NB4 (cell line): ENCODE measurements around the gene PSMB1.
A peak's percentile ranks its signal among the peaks of the same experiment; 100 is the strongest.

Experiments used
- POLR2A ChIP-seq: IDR thresholded peaks from 2 replicates; pipeline ENCODE4 v1.6.1; 2011; ENCODE audit warnings: mild to moderate bottlenecking; ENCODE audit not compliant: insufficient read length; ENCODE audit errors: extremely low read depth
- TF ChIP-seq, protein P1 (sequence below): IDR thresholded peaks from 2 replicates; pipeline ENCODE4 v1.6.1; 2011; ENCODE audit warnings: low read depth, low read length
- TF ChIP-seq, protein P2 (sequence below): IDR thresholded peaks from one replicate; pipeline ENCODE4 v1.5.1; 2012; ENCODE audit warnings: low read depth, low read length

DNA sequence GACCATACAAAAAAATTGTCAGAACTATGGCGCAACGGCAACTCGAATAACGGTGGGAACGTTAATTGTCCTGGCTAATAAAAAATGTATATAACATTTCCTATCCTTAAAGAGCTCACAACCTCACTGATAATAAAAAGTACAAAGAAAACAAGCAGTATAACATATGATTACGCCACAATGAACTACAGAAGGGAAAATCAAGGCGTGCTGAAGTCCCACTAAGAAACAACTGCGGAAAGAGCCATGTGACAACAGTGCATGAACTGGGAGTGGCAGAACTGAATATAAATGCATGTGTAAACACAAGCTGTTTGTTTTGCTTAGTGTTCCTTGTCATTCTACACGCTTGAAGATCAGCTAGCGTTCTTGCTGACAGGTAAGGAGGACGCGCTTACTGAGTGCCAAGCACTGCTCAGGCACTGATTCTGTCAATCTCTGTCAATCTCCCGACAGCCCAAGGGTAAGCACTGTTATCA lies 466 bp upstream of the PSMB1 start:
- no peak for TF ChIP-seq POLR2A
- TF ChIP-seq, protein P1, sequence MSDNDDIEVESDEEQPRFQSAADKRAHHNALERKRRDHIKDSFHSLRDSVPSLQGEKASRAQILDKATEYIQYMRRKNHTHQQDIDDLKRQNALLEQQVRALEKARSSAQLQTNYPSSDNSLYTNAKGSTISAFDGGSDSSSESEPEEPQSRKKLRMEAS = peak; percentile 81
- TF ChIP-seq, protein P2, sequence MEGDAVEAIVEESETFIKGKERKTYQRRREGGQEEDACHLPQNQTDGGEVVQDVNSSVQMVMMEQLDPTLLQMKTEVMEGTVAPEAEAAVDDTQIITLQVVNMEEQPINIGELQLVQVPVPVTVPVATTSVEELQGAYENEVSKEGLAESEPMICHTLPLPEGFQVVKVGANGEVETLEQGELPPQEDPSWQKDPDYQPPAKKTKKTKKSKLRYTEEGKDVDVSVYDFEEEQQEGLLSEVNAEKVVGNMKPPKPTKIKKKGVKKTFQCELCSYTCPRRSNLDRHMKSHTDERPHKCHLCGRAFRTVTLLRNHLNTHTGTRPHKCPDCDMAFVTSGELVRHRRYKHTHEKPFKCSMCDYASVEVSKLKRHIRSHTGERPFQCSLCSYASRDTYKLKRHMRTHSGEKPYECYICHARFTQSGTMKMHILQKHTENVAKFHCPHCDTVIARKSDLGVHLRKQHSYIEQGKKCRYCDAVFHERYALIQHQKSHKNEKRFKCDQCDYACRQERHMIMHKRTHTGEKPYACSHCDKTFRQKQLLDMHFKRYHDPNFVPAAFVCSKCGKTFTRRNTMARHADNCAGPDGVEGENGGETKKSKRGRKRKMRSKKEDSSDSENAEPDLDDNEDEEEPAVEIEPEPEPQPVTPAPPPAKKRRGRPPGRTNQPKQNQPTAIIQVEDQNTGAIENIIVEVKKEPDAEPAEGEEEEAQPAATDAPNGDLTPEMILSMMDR = no peak
